PFSK-1 (cell line): ENCODE data around the gene MCTS1.

Source experiments
- FOXP2 ChIP-seq: optimal IDR thresholded peaks from 2 replicates; pipeline ENCODE3; 2011; ENCODE audit warnings: borderline replicate concordance, control low read depth, inconsistent platforms; ENCODE audit not compliant: insufficient read depth; ENCODE audit errors: extremely low read length, extremely low read depth
- POLR2AphosphoS5 ChIP-seq: IDR thresholded peaks from 2 replicates; pipeline ENCODE4 v1.6.1; 2012; ENCODE audit warnings: low read depth, mild to moderate bottlenecking, control low read depth, low read length, moderate library complexity
- SIN3A ChIP-seq: IDR thresholded peaks from 2 replicates; pipeline ENCODE4 v1.6.1; 2012; ENCODE audit warnings: mild to moderate bottlenecking, low read length, moderate library complexity, borderline replicate concordance; ENCODE audit not compliant: insufficient read depth
- TAF1 ChIP-seq: IDR thresholded peaks from 2 replicates; pipeline ENCODE4 v1.6.1; 2012; ENCODE audit warnings: low read length, control low read depth, borderline replicate concordance; ENCODE audit not compliant: insufficient read depth
- TF ChIP-seq, protein P1 (sequence below), 2 experiments: IDR thresholded peaks; 2 replicates each; pipeline versions ENCODE4 v1.6.1 to v1.8.0; 2011 to 2012; ENCODE audit warnings: low read depth in 2 of 2, low read length in 2 of 2, control low read depth in 1 of 2, inconsistent platforms in 1 of 2, mild to moderate bottlenecking in 1 of 2, moderate library complexity in 1 of 2; ENCODE audit not compliant: insufficient read depth in 1 of 2

The MCTS1 gene

DNA sequence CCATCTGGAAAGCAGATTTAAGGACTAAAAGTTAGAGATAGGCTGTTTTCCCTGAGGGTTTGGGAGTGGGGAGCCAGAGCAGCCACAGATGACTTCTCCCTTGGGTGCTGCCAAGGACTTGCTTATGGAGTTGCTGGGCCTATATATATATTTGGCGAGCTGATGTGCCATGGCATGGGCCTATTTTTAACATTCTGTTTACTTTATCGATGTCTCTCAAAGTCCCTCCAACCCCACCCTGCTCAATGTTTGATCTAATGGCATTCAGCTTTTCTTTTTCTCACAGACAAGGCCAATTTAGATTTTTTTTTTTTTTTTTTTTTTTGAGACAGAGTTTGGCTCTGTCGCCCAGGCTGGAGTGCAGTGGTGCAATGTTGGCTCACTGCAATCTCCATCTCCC, 37.1 kb upstream of the MCTS1 start:
- TF ChIP-seq TAF1 (no peak), FOXP2 (no peak), POLR2AphosphoS5 (no peak), SIN3A (no peak)
- TF ChIP-seq, protein P1, sequence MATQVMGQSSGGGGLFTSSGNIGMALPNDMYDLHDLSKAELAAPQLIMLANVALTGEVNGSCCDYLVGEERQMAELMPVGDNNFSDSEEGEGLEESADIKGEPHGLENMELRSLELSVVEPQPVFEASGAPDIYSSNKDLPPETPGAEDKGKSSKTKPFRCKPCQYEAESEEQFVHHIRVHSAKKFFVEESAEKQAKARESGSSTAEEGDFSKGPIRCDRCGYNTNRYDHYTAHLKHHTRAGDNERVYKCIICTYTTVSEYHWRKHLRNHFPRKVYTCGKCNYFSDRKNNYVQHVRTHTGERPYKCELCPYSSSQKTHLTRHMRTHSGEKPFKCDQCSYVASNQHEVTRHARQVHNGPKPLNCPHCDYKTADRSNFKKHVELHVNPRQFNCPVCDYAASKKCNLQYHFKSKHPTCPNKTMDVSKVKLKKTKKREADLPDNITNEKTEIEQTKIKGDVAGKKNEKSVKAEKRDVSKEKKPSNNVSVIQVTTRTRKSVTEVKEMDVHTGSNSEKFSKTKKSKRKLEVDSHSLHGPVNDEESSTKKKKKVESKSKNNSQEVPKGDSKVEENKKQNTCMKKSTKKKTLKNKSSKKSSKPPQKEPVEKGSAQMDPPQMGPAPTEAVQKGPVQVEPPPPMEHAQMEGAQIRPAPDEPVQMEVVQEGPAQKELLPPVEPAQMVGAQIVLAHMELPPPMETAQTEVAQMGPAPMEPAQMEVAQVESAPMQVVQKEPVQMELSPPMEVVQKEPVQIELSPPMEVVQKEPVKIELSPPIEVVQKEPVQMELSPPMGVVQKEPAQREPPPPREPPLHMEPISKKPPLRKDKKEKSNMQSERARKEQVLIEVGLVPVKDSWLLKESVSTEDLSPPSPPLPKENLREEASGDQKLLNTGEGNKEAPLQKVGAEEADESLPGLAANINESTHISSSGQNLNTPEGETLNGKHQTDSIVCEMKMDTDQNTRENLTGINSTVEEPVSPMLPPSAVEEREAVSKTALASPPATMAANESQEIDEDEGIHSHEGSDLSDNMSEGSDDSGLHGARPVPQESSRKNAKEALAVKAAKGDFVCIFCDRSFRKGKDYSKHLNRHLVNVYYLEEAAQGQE (IDR thresholded peaks at IDR 0.05; ENCODE audit: insufficient read depth in 1 of 2, low read depth in 2 of 2, low read length in 2 of 2), result no peak

DNA sequence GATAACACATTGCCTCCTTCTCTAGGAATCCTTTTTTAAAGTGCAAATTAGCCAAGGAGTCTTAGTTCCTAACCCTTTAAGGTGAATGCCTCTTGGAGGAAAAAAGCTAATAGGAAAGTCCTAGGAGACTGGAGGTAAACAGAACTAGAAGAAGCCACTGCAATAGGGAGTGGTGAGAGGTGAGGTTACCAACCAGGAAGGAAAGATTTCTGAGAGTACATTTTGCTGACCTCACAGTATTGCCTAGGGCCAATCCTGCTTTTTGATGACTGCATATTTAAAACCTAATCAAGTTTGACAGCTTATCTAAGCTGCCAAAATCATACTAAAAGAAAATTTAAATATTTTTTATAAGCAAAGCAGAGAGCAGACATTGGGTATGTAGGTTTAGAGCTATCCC, 35.9 kb upstream of the MCTS1 start:
- TF ChIP-seq POLR2AphosphoS5 (no peak), TAF1 (no peak), FOXP2 (no peak), SIN3A (no peak)
- TF ChIP-seq, protein P1 (IDR thresholded peaks at IDR 0.05; ENCODE audit: insufficient read depth in 1 of 2, low read depth in 2 of 2, low read length in 2 of 2), result no peak

DNA sequence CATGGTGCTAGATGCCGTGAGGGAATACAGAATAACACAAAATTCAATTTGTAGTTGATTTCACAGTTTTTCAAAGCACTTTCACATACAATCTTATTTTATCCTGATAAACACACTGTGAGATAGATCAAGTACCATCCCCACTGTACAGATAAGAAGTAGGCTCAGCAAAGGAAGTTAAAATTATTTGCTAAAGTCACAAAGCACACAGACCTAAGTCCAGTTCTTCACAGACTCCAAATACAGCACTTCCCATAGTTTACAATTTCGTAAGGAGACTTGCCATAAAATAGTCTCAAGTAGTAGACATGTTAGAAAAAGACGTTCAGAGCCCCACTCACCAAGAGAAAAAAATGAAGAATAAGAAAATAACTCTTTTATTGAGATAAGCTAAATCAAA, 35.3 kb upstream of the MCTS1 start:
- TF ChIP-seq SIN3A, result no peak
- TF ChIP-seq TAF1, result no peak
- no peak for TF ChIP-seq POLR2AphosphoS5
- TF ChIP-seq, protein P1 (IDR thresholded peaks at IDR 0.05; ENCODE audit: insufficient read depth in 1 of 2, low read depth in 2 of 2, low read length in 2 of 2), result no peak

DNA sequence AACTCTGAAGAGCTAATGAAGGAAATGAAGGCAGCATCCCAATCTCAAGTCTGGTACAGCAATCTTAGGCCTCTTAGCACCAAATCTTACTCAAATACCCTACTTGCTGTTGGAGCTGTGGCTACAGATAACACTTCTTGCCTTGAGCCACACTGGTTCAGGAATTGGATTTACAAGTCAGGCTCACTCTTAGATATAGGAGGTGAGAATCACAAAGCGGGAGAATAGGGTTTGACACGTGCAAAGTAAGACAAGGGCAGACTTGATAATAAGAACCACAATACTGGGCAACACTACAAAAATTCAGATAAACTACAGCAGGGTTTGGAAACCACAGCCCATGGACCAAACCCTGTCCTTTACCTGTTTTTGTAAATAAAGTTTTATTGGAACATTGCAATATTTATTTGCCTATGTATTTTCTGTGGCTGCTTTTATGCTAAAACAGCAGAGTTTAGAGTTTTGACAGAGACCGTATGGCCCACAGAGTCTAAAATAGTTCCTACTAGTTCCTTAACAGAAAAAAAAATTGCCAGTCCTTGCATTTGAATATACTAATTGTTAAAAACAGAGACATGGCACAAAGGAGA, 33.8 kb upstream of the MCTS1 start:
- TF ChIP-seq, protein P1 (IDR thresholded peaks at IDR 0.05; ENCODE audit: insufficient read depth in 1 of 2, low read depth in 2 of 2, low read length in 2 of 2), result no peak
- TF ChIP-seq TAF1, result no peak
- no peak for TF ChIP-seq FOXP2
- no peak for TF ChIP-seq POLR2AphosphoS5
- TF ChIP-seq SIN3A, result no peak
